ENCODE data around the gene ANGPTL3.
"Not testable (repeated sequence)": the region's sequence is repeated elsewhere in the genome, so short reads cannot be mapped to it uniquely, and the experiment has no call there.

The ANGPTL3 gene, protein sequence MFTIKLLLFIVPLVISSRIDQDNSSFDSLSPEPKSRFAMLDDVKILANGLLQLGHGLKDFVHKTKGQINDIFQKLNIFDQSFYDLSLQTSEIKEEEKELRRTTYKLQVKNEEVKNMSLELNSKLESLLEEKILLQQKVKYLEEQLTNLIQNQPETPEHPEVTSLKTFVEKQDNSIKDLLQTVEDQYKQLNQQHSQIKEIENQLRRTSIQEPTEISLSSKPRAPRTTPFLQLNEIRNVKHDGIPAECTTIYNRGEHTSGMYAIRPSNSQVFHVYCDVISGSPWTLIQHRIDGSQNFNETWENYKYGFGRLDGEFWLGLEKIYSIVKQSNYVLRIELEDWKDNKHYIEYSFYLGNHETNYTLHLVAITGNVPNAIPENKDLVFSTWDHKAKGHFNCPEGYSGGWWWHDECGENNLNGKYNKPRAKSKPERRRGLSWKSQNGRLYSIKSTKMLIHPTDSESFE

DNA sequence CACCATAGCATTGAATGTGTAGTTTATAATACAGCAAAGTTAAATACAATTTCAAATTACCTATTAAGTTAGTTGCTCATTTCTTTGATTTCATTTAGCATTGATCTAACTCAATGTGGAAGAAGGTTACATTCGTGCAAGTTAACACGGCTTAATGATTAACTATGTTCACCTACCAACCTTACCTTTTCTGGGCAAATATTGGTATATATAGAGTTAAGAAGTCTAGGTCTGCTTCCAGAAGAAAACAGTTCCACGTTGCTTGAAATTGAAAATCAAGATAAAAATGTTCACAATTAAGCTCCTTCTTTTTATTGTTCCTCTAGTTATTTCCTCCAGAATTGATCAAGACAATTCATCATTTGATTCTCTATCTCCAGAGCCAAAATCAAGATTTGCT is at the start of gene ANGPTL3:
Gene ANGPTL3, plus strand, starts transcription at position 240 of the 400 bp plus-strand sequence. Its CDS starts 47 bp downstream, at position 287.
- DNase-seq: no peak

DNA sequence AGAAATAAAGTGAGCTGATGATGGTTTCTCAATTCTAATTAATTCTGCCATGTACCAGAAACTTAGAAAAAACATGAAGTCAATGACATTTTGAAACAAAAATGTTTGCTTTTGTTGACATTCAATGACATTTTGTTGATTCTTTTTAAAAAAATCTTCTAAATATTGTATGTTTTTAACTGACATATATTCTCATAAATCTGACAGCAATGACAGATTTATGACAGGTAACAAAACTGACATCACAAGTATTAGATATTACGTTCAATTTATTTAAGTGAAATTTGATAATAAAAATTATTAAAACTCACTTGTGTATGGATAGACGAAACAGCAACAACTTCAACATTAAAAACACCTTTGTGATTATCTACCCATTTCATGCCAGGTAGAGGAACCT is 36.0 kb upstream of the ANGPTL3 start:
- no peak for DNase-seq

DNA sequence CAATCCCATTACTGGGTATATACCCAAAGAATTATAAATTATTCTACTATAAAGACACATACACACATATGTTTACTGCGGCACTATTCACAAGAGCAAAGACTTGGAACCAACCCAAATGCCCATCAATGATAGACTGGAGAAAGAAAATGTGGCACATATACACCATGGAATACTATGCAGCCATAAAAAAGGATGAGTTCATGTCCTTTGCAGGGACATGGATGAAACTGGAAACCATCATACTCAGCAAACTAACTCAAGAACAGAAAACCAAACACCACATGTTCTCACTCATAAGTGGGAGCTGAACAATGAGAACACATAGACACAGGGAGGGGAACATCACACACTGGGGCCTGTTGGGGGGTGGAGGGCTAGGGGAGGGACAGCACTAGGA is 30.1 kb upstream of the ANGPTL3 start:
- DNase-seq: not testable (repeated sequence)

DNA sequence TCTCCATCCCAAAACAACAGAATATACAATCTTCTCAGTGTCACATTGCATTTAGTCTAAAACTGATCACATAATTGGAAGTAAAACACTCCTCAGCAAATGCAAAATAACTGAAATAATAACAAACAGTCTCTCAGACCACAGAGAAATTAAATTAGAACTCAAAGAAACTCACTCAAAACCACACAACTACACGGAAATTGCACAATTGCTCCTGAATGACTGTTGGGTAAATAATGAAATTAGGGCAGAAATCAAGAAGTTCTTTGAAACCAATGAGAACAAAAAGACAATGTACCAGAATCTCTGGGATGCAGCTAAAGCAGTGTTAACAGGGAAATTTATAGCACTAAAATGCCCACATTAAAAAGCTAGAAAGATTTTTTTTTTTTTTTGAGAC is 29.4 kb upstream of the ANGPTL3 start:
- not testable (repeated sequence) for DNase-seq

DNA sequence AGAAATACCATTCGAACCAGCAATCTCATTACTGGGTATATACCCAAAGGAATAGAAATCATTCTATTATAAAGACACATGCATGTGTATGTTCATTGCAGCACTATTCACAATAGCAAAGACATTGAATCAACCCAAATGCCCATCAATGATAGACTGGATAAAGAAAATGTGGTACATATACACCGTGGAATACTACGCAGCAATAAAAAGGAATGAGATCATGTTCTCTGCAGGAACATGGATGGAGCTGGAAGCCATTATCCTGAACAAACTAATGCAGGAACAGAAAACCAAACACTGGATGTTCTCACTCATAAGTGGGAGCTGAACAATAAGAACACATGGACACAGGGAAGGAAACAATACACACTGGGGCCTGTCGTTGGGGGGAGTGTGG is 25.8 kb upstream of the ANGPTL3 start:
- DNase-seq: not testable (repeated sequence)

DNA sequence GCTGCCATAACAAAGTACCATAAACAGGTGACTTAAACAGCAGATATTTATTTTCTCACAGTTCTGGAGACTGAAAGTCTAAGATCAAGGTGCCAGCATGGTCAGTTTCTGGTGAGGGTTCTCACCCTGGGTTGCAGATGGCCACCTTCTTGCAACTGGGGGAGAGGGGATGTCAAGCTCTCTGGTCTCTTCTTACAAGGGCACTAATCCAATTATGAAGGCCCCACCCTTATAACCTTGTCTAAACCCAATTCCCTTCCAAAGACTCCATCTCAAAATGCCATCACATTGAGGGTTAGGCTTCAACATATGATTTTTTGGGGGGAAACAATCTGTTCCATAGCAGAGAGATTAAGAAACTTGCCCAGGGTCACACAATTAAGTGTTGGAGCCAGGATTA is 24.8 kb upstream of the ANGPTL3 start:
- DNase-seq: no peak

DNA sequence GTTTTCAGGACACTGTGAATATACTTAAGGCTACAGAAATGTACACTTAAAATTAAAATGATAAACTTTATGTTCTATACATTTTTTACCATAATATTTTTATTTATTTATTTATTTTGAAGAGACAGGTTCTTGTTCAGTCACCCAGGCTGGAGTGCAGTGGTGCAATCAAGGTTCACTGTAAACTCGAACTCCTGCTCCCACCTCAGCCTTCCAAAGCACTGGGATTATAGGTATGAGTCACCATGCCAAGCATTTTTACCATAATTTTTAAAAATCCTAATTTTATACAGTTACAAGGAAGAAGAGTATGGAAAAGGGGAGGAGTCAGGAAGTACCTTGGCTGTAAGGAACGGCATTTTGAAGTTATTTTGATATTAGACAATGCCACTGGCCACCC is 23.6 kb upstream of the ANGPTL3 start:
- DNase-seq: no peak

DNA sequence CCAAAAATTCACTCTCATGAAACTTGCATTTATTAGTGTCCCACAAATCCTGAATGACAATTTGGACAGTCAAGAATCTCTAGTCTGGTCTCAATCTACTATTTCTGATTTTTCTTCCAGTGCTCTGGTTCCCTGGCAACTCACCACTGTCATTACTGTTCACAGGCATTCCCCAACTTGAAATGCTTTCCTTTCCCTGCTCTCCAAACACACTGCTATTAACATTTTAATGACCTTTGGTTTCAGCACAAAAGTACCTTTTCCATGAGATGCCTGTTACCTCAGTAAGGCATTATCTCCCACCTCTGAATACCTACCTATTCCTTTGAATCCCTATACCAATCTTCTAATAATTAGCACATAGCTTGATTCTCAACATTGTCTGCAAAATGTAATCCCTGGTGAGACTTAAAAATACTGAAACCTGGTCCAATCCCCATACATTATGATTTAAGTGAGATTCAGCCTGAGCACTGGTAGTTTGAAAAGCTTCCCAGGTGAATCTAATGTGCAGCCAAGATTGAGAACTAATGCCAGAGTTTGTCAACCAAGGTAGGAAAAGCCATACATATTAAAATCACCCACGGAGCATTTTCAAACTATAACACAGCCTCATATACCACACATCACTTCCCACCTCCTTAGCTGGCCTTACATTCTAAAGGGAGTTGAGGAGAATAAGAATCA is 11.7 kb upstream of the ANGPTL3 start:
- no peak for DNase-seq

DNA sequence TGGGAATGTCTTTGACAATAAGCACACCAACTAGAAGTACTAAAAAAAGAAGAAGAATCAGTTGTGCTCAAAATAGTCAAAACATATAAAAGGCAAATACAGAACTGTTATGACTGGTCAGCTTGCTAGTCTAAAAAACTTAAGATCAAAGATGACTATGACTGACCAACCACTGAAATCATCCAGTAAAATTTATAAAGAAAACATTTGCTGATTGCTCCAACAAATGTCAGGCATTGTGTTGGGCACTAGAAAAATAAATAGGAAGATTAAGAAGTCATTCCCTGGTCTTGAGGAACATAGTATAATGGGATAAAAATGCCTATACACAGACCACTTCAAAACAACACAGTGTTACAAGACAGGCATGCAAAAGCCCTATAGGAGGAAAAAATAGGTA is 9.3 kb upstream of the ANGPTL3 start:
- no peak for DNase-seq

DNA sequence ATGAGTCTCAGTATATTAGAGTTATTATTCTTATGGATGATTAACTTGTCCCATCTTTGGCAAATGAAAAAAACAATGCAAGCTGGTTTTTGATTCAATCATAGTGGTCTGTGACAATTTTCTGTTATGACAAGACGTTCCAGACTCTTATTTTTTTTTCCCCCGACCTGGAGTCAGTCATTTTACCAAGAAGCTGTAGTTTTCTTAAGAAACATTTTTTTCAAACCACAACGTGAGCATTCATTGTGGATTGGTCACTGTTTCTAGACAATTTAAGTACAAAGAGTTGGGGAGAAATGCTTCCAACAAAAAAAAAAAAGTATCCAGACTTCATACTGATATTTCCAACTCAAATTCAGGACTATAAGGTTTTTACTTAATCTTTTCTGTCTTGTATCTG is 8.0 kb upstream of the ANGPTL3 start:
- DNase-seq: no peak

DNA sequence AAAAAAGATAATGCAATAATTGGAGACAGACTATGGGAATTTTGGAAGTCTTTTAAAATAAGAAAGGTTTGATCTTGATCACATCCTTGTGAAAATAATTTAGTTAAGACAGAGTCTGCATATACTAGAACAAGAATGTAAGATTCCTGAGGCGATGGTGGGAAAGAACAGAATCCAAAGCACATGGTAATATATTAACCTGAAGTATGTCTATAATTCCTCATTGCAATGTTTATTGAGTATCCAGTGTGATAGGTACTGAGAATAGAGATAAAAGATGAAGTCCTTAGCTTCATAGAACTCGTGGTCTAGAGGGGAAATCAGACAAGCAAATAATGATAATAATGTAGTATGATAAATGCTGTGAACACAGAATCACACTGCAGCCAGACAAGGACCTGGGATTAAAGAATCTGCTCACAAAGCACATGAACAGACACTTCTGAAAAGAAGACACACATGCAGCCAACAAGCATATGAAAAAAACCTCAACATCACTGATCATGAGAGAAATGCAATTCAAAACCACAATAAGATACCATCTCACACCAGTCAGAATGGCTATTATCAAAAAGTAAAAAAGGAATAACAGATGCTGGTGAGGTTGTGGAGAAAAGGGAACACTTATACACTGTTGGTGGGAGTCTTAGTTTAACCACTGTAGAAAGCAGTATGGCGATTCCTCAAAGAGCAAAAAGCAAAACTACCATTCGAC is 6.9 kb upstream of the ANGPTL3 start:
- DNase-seq: no peak

DNA sequence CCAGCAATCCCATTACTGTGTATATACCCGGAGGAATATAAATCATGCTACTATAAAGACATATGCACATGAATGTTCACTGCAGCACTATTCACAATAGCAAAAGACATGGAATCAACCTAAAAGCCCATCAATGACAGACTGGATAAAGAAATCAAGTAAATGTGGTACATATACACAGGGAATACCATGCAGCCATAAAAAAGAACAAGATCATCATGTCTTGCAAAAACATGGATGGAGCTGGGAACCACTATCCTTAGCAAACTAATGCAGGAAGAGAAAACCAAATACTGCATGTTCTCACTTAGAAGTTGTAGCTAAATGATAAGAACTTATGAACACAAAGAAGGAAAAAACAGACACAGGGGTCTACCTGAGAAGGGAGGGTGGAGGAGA is 6.4 kb upstream of the ANGPTL3 start:
- DNase-seq: no peak

DNA sequence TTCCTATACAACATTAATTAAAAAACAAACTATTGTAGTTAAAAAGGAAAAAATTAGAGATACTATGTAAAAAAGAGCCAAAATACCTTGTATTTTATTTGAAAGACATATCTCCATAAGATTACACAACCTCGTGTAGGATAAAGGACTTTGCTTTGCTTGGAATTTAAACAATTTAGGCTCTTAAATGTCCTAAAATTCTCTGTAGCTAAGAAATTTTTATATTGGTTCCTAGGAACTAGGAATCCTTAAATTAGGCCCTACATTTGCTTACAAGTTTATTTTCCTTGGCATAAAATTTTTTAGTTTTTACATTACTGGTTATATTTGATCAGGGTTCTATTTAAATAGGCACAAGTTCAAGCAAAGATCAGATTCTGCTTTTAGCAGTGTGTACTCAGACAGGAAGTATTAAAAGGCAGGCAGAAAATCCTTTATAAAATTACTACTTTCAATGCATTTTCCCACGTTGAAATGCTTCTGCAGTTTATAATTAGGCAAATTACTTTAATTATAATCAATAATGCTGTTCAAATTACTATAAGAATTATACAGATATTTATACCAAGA is 3.4 kb upstream of the ANGPTL3 start:
- no peak for DNase-seq

DNA sequence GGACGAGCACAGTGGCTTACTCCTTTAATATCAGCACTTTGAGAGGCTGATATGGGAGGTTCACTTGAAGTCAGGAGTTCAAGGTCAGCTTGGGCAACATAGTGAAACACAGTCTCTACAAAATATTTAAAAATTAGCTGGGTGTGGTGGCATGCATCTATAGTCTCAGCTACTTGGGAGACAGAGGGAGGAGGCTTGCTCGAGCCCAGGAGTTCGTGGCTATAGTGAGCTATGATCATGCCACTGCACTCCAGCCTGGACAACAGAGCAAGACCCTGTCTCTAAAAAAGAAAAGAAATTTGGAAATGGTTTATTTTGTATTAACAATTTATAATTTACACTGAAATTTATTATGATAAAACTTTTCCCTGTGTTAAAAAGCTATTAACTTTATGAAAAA is 1.7 kb upstream of the ANGPTL3 start:
- no peak for DNase-seq

DNA sequence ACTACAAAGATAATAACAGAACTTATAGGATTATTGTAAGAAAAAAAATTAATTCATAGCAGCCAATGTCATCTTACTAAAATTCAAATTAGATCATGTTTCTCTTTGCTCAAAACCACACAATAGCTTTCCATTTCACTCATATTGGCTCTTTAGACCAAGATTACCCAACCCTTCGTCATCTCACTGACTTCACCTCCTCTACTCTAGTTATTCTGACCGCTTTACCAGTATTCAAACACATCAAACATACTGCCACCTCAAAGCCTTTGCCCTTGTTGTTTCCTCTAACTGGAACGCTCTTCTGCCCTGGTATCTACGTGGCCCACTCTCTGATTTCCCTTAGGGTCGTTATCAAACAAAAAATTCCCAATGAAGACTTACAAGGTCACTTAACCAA is 1.7 kb downstream of the ANGPTL3 start:
- no peak for DNase-seq

DNA sequence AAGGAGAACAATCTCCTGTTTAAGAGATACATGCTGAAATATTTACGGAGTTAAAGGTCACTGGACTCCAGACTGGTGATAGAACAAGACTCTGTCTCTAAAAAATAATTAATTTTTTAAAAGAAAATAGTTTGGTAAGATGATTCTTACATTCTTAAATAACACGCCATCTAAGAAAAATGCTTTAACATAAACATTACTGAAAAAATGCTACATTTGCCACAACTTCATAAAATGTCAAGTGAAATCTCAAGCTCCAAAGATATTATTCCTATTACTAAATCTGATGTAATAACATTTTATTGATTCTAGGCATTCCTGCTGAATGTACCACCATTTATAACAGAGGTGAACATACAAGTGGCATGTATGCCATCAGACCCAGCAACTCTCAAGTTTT is 4.1 kb downstream of the ANGPTL3 start:
- DNase-seq: no peak

DNA sequence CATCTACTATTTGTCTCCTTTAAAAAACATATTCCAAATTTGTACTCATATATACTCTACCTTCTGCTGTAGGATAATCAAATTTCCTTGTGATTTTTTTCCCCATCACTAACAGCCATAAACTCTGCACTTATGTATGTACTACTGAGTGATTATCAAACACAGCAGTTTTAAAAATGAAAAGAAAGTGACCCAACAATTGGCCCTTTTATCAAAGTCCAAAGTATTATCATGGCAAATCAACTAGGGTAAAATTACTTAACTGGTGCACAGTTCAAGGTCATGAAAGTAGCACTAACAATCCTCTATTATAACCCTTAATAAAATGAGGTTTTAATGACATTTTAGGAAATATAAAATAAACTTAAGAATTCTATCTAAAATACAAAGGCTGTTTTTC is 11.6 kb downstream of the ANGPTL3 start:
- DNase-seq: no peak

DNA sequence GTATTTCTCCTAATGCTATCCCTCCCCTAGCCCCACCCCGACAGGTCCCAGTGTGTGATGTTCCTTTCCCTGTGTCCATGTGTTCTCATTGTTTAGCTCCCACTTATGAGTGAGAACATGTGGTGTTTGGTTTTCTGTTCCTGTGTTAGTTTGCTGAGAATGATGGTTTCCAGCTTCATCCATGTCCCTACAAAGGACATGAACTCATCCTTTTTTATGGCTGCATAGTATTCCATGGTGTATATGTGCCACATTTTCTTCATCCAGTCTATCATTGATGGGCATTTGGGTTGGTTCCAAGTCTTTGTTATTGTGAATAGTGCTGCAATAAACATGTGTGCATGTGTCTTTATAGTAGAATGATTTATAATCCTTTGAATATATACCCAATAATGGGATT is 13.3 kb downstream of the ANGPTL3 start:
- DNase-seq: not testable (repeated sequence)

DNA sequence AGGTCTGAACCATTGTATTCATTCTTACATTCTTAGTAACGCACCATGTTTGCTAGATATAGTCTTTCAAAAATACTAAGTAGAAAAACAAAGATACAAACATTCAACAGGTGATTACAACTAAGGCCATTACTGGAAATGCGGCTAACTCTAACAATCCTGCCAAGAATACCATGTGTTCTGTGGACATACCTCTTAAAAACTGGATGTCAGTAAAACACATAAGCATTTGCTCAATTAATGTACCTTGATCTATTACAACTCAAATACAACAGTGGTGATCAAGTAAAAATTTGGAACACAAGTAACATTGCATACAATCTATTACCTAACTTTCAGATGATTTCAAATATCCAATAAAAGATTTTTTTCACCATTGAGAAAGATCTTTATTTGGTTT is 15.4 kb downstream of the ANGPTL3 start:
- no peak for DNase-seq

DNA sequence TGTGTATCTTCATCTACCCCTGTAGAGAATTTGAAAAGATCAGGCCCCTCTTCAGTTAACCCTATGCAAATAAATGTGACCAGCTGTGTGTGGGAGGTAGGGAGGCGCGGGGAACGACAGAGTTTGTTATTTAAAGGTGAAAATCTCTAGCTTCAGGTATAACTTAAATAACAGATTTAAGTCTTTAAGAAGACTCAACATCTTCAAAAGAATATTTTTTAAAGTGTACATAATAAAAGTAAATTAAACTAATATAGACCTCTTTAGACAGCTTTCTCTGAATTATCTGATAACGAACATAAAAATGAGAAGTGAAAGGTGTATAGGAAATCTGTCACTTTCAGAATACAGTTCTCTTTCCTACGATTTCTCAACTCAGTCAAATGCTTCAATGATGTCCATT is 16.0 kb downstream of the ANGPTL3 start:
- no peak for DNase-seq

DNA sequence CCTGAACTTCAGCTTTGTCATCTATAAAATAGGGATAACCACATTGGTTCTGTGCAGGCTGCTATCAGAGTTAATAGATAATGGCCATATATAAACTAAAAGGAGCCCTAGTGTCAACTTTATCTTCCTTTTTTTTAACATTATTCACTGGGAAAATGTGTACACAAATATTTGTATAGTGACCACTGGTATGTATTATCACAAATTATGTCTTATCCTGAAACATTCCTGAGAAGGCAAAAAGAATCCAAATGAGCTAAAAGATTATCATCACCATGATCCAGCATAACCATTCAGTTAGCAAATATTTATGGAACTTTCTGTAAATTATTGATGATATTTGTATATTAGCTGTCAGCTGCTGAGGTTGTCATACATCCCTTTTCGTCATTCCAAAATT is 16.6 kb downstream of the ANGPTL3 start:
- DNase-seq: no peak

DNA sequence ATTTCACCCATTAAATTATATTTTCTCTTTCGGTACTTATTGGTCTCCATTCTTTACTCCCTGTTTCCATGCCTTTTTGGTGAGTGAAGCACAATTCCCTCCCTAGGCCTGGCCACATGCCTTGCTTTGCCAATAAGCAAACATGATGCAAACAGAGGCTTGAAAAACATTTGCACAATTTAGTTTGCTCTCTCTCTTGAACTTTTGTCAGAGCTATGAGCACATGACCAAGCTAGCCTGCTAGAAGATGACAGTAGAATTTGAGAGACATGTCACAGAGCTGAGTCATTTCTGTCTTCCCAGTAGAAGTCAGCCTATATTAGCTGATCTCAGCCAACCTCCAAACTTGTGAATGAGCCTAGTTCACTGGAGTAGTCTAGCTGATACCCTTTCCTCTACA is 24.6 kb downstream of the ANGPTL3 start:
- DNase-seq: peak; percentile 3

DNA sequence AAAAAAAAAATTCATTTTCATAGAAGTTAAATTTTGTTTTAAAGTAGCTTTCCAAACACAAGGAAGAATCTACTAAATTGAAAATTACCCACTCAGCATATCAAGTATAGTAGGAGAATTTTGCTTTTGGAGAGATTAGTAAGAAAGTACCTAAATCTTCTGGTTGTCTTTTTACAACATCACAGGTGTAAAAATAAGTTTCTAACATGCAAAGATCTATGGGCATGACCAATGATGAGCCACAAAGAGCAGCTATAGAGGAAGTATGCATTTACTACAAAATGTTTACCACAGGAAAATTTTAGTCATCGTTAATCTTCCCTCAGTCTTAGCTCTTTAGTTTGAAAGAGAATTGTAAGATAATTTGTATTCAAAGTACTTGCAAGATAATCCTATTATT is 28.1 kb downstream of the ANGPTL3 start:
- no peak for DNase-seq

Data from eye (tissue), 1 donor.